DMS53 treated with DMSO at 0.1 percent for 48 hours (cell line): ENCODE results near the gene SHBG.
"Not testable (repeated sequence)": the region's sequence is repeated elsewhere in the genome, so short reads cannot be mapped to it uniquely, and the experiment has no call there.

Experiments used
- DNase-seq: peaks from one replicate; lab custom pipeline; 2025; ENCODE audit not compliant: unreplicated experiment; lab: John Stamatoyannopoulos, UW

Gene SHBG

DNA sequence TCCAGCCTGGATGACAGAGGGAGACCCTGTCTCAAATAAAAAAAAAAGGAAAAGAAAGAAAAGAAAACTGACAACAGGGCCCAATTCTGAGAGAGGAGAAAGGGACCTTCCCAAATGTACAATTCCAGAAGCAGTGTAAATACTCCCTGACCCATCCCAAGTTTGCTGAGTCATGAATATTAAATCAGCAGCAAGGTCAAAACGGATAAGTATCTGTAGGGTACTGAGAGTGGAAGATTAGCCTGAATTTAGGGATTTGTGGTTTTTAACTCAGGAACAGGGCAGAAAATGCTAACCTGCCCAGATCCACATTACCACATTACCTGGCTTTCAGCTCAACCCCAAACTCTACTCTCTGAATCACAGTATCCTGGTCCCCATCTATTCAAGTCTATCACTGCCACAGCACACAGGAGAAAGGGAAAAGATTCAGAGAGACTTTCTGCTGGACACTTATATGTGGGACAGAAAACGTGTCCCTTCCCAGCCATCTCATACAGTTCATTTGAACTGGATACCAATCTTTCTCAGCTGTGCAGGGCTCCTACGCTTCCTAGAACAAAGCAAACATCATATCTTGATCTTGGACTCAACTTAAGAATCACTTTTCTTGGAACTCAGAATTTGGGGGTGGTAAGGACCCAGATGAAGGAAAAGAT lies 18.2 kb upstream of the SHBG start:
- no peak for DNase-seq

DNA sequence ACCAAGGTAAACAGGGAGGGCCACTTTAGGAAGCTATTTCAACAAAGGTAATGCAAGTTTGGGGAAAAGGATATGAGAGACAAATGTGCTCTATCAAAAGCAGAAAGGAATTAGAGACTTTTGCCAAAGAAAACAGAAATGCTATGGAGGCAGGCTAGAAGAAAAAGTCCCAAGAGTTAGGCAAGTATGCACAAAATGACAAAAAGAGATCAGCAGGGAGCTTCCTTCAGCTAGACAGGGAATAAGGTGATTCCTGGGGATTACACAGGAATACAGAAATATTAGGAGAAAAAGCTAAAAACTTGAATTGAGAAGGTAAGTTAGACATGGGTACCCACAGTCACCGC lies 17.7 kb upstream of the SHBG start:
- DNase-seq = no peak

DNA sequence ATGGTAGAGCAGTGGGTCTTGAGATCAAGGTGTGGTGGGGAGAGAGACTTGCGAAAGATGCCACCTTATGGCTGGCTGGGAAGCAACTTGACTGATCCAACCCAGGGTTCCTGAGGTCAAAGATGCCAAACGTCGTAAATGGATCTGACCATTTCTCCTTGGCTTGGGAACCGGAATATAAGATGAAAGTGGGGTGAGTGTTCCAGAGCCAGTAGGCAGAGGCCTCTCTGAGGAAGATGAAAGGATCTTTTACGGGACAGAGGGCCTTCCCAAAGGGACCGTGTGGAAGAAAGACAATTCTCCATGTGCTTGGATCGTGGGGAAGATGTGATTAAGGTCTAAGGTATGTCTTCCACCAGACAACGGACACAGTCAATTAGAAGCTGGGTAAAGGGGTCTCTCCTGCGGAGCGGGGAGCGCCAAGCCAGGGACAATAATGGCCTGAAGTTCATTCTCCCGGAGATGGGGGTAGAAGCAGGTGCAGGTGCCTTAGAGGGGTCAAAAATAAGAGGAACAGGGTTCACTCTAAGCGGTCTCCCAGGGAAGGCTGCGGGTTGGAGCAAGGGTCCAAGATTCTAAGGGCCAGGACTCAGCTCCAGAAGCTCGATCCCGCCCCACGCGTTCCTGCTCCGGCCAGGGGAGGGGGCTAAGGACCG lies 16.0 kb upstream of the SHBG start:
- no peak for DNase-seq

DNA sequence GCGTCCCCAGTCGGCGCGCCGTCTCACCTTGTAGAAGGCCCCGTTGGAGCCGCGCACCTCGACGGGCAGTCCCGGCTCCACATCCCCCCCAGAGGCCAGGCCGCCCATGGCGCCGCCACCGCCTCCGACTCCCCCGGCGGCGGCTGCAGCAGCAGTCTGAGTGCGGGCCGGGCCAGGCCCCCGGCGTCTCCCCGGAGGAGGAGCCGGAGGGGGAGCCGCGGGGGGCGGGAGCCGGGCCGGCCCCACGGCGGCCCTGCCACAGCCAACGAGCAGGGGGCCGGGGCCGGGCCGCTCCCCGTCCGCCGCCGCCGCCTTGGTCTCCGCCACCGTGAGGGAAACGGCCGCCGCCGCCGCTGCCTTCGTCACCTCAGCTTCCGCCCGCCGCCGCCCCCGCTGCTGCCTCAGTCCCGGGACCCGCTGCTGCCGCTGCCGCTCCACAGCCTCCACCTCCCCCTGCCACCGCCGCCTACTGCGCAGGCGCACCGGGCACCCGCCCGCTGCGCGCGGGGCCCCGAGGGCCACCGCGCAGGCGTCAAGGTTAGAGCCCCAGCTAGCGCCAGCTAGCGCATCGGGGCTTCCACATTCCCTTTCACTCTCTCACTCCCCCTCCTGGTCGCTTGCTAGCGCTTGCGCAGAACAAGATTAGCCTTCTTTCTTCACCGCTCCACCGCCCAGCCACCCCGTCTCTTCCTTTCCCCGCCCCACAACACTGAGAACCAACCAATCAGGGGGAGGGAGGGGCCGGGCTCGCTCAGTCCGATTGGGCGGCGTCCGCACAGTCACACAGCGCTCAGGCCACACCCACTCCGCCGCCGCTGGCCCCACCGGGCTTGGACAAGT lies 15.3 kb upstream of the SHBG start, which contains the start of gene FXR2:
FXR2 (minus strand) TSS at position 473 of the 840 bp plus-strand sequence; CDS start at position 108, 365 bp downstream.
- DNase-seq = peak; percentile 100

DNA sequence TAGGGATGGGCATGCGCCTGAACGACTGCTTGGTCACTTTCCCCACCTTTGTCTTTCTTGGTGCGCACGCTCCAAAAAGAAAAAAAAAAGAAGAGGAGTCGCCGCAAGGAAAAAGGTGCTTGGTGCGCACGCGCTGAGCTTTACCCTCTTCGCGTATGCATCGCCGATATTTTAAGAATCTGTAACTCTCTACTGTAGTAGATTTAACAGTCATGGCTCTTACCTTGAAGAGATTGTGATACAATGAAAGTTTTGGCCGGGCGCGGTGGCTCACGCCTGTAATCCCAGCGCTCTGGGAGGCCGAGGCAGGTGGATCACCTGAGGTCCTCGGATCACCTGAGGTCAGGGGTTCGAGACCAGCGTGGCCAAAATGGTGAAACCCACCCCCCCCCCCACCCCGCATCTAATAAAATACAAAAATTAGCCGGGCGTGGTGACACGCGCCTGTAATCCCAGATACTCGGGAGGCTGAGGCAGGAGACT lies 14.6 kb upstream of the SHBG start:
- DNase-seq = no peak

DNA sequence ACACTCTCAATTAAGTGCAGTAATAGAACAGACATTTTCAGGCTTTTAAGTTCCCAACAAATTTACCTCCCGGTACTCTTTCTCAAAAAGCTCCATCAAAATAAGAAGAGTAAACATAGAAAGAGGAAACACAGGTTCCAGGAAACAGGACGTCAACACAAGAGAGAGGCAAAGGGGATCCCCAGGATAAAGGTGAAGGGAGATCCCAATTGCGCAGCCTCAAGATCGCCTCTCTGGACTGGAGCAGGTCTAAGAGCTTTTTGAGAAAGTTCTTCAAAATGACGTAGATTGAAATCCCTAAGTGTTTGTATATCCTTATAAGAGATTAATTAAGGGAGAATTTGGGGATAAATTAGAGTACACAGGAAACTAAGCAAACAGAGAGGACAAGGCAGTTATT lies 11.3 kb upstream of the SHBG start:
- DNase-seq = no peak

DNA sequence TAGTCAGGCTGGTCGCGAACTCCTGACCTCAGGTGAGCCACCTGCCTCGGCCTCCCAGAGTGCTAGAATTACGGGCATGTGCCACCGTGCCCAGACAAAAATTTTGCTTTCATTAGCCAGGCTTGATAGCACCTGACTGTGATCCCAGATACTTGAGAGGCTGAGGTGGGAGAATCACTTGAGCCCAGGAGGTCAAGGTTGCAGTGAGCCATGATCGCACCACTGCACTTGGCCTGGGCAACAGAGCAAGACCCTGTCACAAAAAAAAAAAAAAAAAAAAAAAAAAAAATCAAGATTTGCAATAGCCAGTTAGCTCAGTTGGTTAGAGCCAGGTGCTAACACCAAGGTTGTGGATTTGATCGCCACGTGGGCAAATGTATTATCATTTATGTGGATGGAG lies 9.1 kb upstream of the SHBG start:
- DNase-seq = no peak

DNA sequence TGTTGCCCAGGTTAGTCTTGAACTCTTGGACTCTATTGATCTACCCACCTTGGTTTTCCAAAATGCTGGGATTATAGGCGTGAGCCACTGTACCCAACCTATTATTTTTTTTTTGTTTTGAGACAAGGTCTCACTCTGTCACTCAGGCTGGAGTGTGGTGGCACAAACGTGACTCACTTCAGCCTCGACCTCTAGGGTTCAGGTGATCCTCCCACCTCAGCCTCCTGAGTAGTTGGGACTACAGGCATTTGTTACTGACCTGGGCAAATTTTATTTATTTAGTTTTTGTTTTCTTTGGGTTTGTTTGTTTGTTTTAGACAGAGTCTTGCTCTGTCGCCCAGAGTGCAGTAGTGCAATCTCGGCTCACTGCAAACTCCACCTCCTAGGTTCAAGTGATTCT lies 6.3 kb upstream of the SHBG start:
- no peak for DNase-seq

DNA sequence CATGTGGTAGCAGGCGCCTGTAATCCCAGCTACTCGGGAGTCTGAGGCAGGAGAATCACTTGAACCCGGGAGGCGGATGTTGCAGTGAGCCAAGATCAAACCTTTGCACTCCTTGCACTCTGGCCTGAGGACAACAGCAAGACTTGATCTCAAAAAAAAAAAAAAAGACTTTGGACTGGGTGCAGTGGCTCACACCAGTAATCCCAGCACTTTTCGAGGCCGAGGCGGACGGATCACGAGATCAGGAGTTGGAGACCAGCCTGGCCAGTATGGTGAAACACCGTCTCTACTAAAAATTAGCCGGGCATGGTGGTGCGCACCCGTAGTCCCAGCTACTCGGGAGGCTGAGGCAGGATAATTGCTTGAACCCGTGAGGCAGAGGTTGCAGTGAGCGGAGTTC lies 4.2 kb upstream of the SHBG start:
- DNase-seq = not testable (repeated sequence)

DNA sequence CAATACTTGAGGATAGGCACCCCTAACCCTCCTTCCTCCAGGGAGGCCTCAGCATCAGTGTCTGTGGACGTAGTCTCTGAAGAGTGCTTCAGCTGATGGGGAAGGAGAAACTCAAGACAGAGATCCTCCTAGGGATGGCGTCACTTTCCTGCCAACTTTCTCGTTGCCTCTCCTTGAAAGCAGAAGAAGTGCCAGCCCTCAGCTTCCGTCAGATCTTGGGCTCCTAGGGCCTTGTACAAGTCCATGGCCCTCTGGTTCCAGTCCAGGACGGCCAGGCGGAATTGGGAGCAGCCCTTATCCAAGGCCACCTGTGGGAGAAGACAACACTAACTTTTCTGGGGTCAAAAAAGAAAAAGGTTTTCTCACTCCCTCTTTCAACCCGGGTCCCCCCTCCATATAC lies 3.6 kb upstream of the SHBG start:
- no peak for DNase-seq

DNA sequence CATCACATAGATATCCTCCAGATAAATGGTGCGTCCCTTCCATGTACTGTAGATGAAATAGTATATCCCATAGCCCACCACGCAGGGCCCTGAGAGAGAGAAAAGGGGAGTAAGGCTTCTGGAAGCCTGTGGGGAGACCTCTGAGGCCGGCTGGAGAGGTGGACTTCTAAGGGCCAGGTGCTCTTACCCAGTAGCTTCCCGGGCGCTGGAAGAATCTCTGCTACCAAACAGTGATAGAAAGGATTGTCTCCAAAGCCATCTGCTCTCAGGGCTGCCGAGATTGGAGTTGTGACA lies 3.0 kb upstream of the SHBG start:
- DNase-seq = peak; percentile 10

DNA sequence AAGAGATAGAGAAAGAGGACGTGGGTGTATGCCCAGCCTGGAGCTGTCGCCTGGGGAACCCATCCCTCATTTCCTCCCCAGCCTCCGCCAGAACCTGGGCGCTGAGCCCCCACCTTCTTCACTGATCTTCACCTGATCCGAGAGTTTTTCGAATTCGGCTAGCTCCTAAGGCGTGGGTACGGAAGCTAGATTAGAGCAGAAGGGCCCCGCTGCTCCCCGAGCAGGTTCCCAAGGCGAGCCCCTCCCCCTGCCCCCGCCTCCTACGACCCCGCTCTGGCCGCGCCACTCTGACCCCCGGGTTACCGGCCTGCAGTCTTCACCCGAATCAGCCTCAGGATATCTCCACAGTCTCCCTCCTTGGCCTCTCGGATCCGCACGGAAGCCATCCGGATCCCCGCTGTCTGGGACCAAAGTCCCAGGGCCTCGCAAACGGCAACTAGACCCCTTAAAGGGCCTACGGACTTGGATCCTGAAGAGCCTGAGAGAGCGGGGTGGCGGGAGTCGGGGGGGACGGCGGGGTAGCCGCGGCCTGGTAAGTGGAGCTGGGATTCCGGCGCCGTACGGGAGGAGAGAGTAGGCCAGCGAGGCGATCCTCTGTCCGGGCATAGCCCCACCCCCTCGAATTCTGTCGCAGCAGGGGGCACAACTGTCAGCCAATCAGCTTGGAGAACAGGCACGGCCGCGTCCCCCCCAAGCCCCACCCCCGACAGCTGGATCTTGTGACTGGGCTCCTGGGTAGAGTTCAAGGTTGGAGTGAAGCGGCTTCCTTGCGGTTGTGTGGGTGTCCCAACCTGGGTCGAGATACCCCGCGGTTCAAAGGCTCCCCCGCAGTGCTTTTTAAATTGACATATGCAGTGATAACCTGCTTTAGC lies 2.4 kb upstream of the SHBG start, which contains the start of gene SAT2:
SAT2 (minus strand) TSS at position 572 of the 872 bp plus-strand sequence; CDS start at position 386, 186 bp downstream.
- peak; percentile 77 for DNase-seq

DNA sequence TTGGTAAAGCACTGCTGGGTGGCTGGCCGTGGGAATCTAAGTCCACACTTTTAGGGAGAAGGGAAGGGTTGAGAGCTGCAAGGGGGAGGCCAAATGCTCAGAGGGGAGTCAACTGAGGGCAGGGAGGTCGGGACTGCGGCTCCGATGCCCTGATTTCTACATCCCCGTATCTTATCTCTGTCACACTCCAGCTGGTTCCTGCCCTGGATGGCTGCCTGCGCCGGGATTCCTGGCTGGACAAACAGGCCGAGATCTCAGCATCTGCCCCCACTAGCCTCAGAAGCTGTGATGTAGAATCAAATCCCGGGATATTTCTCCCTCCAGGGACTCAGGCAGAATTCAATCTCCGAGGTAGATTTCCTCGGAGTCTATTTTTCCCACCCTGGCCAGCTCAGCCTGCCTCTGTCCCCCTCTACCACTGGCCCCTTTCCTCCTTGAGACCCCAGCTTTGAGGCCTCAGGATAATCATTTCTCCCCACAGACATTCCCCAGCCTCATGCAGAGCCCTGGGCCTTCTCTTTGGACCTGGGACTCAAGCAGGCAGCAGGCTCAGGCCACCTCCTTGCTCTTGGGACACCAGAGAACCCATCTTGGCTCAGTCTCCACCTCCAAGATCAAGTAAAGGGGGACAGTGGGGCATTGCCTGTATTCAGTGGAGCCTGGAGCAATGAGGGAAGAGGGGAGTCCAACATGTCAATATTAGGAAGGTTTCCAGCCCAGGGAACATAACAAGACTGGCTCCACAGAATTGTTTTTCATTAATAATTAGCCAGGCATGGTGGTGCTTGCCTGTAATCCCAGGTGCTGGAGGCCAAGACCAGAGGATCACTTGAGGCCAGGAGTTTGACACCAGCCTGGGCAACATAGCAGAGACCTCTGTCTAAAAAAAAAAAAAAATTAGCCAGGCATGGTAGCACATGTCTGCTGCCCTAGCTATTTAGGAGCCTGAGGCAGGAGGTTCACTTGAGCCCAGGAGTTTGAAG lies 1.8 kb downstream of the SHBG start:
- no peak for DNase-seq

DNA sequence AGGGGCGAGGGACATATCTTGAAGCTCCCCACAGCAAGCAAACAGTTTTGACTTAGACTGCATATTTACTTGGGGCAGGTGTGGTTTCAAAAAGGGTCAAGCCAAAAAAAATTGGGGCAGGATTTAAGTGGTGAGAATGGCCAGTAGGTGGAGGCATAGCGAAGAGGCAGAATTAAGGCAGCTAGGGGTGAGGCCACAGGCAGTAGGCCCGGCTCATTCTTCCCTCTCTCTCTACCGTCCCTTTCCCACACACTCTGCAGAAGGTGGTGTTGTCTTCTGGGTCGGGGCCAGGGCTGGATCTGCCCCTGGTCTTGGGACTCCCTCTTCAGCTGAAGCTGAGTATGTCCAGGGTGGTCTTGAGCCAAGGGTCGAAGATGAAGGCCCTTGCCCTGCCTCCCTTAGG lies 2.6 kb downstream of the SHBG start:
- DNase-seq = peak; percentile 36

DNA sequence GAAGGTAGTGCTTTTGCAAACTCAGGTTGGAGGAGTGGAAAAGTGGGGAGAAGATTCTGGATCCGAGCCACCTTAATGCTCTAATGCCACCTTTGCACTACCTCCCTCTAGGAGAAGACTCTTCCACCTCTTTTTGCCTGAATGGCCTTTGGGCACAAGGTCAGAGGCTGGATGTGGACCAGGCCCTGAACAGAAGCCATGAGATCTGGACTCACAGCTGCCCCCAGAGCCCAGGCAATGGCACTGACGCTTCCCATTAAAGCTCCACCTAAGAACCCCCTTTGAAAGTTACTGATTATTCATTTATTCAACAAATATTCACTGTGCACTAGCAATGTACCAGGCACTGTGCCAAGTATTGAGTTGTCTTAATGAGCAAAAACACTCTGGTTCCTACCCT lies 3.2 kb downstream of the SHBG start:
- DNase-seq = no peak

DNA sequence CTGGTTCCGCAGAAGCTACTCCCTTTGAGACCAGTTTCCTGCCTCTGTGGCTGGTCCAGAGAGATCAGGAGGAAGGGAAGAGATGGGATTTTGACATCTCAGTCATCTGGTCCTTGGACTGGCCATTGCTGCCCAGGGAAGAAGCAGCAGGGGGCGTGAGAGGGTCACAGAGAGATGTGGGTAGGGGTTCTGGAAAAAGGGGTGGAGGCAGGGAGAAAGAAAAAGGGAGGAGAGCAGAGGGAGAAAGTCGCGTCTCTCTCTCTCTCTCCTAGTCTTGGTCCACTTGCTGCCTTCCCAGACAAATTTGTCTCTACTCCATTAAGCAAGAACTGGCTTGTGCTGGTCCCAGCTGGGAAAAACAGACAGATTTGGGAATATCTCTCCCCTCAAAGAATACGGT lies 4.4 kb downstream of the SHBG start:
- peak; percentile 18 for DNase-seq

DNA sequence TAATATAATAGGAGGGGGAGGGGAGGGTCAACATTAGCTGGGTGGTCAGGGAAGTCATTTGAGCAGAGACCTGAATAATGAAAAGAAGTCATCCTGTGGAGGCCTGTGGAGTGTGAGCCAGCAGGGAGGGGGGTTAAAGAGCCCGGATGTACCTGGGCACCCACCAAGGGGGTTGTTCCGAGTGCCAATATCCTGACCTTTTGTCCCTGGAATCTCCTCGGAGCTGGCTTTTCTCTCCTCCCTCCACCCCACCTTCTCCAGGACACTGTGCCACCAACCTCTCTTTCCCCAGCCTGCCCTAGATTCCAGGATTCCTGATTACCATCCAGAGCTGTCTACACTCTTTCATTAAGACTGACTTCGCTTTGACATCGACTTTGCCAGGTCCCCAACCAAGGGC lies 6.2 kb downstream of the SHBG start:
- no peak for DNase-seq

DNA sequence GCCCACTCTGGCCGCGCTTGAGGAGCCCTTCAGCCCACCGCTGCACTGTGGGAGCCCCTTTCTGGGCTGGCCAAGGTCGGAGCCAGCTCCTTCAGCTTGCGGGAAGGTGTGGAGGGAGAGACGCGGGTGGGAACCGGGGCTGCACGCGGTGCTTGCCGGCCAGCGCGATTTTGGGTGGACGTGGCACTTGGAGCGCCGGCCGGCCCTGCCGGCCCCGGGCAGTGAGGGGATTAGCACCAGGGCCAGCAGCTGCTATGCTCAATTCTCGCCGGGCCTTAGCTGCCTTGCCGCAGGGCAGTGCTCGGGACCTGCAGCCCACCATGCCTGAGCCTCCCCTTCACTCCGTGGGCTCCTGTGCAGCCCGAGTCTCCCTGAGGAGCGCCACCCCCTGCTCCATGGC lies 10.8 kb downstream of the SHBG start:
- DNase-seq = no peak

DNA sequence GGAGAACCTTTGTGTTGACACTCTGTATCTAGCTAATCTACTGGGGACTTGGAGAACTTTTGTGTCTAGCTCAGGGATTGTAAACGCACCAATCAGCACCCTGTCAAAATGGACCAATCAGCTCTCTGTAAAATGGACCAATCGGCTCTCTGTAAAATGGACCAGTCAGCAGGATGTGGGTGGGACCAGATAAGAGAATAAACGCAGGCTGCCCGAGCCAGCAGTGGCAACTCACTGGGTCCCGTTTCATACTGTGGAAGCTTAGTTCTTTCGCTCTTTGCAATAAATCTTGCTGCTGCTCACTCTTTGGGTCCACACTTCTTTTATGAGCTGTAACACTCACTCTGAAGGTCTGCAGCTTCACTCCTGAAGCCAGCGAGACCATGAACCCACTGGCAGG lies 11.7 kb downstream of the SHBG start:
- DNase-seq = not testable (repeated sequence)

DNA sequence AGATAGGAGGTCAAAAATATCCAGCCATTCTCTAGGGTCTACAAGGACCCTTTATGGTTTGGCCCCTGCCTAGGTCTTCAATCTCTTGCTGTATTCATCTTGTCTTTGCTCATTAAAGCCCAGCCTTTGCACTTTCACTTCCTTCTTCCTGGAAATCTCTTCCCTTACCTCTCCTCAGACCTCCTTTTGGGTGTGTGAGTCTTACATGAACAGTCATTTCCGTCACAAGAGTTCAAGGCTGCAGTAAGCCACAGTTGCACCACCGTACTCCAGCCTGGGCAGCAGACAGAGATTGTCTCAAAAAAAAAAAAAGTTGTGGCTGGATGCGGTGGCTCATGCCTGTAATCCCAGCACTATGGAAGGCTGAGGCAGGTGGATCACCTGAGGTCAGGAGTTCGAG lies 14.8 kb downstream of the SHBG start:
- no peak for DNase-seq
